ENCODE results near the gene GNG14. TPM values are rescaled to one million over a fixed set of nuclear protein-coding genes. Genes with fewer than 3 reads are reported as not detected.

The GNG14 gene
- total and polyA plus RNA-seq, 2 of the 4 experiments (the other 2 are of a cell fraction), result not detected

DNA sequence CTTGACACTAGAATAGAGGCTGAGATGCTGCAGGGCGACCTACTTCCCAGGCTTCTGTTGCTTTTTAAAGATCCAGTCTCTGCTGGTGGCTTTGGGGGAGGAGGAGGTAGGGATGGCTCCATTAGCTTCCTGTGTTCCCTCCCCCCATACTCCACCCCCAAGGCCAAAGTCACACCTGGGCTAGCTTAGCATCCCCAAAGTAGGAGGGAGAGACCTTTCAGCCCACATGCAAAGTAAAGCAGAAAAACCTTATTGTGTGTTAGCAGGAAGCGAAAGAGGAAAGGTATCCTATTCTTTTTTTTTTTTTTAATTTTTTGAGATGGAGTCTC lies 39.2 kb downstream of the GNG14 start:
- no TSS peak for BruUV-seq (replicated peaks)
- ChIA-PET POLR2A (ENCODE audit: unreplicated experiment) (no interaction called here), CTCF (no interaction called here)
- Histone ChIP-seq H2AK9ac (replicated peaks; ENCODE audit: low read depth, low read length, poor library complexity) (no peak overlapping the region), H3K36me3 (ENCODE audit: control insufficient read depth, insufficient read depth, low read length) (peaks cover 33% of the 10 kb centered on the region), H3K9me3 (ENCODE audit: control insufficient read depth, insufficient read depth, low read length) (no peaks in the 10 kb centered on the region), H2AK5ac (ENCODE audit: low read depth, low read length) (no peak overlapping the region), H3K27me3 (ENCODE audit: control insufficient read depth, insufficient read depth, low read length) (no peaks in the 10 kb centered on the region), H2AFZ (replicated peaks; ENCODE audit: low read length, poor library complexity) (no peak overlapping the region), H2BK5ac (ENCODE audit: low read depth, low read length, poor library complexity, severe bottlenecking) (no peak overlapping the region), H3K27ac (ENCODE audit: insufficient read depth, low read length) (no peak overlapping the region), H3K14ac (replicated peaks; ENCODE audit: low read depth, low read length) (no peak overlapping the region), H4K20me1 (ENCODE audit: insufficient read depth, low read length) (peaks cover 20% of the 10 kb centered on the region), H3K18ac (ENCODE audit: low read depth, low read length) (no peak overlapping the region), H3K4me1 (ENCODE audit: control insufficient read depth, insufficient read depth, low read length) (0 out of 2 replicates have a peak, but pooled peaks cover 2% of the 10 kb centered on the region), H3K4ac (ENCODE audit: low read depth, low read length) (no peak overlapping the region), H3K56ac (ENCODE audit: extremely low read depth, insufficient read depth, low read length) (no peak overlapping the region), H4K8ac (ENCODE audit: low read depth in 2 of 2, low read length in 2 of 2) (no peak overlapping the region), H2BK120ac (ENCODE audit: low read depth, low read length) (no peak overlapping the region), H3K9ac (ENCODE audit: low read depth, low read length) (no peak overlapping the region), H3K4me2 (ENCODE audit: low read depth, low read length) (no peak overlapping the region), H3K4me3 (ENCODE audit: insufficient read depth, low read depth, low read length) (no peak overlapping the region), H4K5ac (ENCODE audit: low read depth, low read length) (no peak overlapping the region), H4K91ac (ENCODE audit: insufficient read depth, low read depth, low read length) (no peak overlapping the region), H2BK20ac (ENCODE audit: low read depth, low read length) (no peak overlapping the region), H2BK15ac (ENCODE audit: low read depth, low read length) (no peak overlapping the region), H3K79me1 (ENCODE audit: low read depth in 1 of 2, low read length in 2 of 2) (peaks cover 12 to 45% of the 10 kb centered on the region in 2 experiments; a peak in 3 of 4 replicates), H3K9me1 (ENCODE audit: insufficient read depth, low read length) (0 out of 2 replicates have a peak, but pooled peaks cover under 1% of the 10 kb centered on the region), H3K23ac (ENCODE audit: low read depth, low read length) (no peak overlapping the region)
- TF ChIP-seq, protein P1, sequence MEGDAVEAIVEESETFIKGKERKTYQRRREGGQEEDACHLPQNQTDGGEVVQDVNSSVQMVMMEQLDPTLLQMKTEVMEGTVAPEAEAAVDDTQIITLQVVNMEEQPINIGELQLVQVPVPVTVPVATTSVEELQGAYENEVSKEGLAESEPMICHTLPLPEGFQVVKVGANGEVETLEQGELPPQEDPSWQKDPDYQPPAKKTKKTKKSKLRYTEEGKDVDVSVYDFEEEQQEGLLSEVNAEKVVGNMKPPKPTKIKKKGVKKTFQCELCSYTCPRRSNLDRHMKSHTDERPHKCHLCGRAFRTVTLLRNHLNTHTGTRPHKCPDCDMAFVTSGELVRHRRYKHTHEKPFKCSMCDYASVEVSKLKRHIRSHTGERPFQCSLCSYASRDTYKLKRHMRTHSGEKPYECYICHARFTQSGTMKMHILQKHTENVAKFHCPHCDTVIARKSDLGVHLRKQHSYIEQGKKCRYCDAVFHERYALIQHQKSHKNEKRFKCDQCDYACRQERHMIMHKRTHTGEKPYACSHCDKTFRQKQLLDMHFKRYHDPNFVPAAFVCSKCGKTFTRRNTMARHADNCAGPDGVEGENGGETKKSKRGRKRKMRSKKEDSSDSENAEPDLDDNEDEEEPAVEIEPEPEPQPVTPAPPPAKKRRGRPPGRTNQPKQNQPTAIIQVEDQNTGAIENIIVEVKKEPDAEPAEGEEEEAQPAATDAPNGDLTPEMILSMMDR (conservative IDR thresholded peaks at IDR 0.05; ENCODE audit: low read depth, low read length), result no peak
- no peak for TF ChIP-seq RCOR1 (IDR thresholded peaks at IDR 0.05; ENCODE audit: insufficient replicate concordance, low read length)
- TF ChIP-seq, protein P2, sequence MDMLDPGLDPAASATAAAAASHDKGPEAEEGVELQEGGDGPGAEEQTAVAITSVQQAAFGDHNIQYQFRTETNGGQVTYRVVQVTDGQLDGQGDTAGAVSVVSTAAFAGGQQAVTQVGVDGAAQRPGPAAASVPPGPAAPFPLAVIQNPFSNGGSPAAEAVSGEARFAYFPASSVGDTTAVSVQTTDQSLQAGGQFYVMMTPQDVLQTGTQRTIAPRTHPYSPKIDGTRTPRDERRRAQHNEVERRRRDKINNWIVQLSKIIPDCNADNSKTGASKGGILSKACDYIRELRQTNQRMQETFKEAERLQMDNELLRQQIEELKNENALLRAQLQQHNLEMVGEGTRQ (IDR thresholded peaks at IDR 0.05; ENCODE audit: low read depth, low read length), result no peak
- no peak for TF ChIP-seq BHLHE40 (IDR thresholded peaks at IDR 0.05; ENCODE audit: low read depth, low read length)
- no peak for TF ChIP-seq MAFK (IDR thresholded peaks at IDR 0.05; ENCODE audit: low read depth, low read length)
- TF ChIP-seq MXI1 (IDR thresholded peaks at IDR 0.05; ENCODE audit: borderline replicate concordance, low read depth, low read length), result no peak
- TF ChIP-seq RFX5 (IDR thresholded peaks at IDR 0.05; ENCODE audit: low read depth, low read length), result no peak
- no peak for TF ChIP-seq RAD21 (IDR thresholded peaks at IDR 0.05; ENCODE audit: low read length)
- TF ChIP-seq POLR2A (IDR thresholded peaks at IDR 0.05; ENCODE audit: low read depth, low read length), result no peak
- no peak for TF ChIP-seq CHD1 (IDR thresholded peaks at IDR 0.05; ENCODE audit: low read depth, low read length)
- dilution Hi-C loops (cut with HindIII; ENCODE audit: low sequenced_read_pairs, unreplicated experiment), result no loop called here
- DNase-seq (no peak), ATAC-seq (ENCODE audit: low read depth) (no peak)
- intact Hi-C loops (cut with micrococcal nuclease), result no loop called here
- WGBS, 2 experiments (ENCODE audit: extremely low coverage in 2 of 2, insufficient read length in 1 of 2), result no CpG with 5 or more reads among the region's 2 CpGs
- in situ Hi-C loops (cut with MboI; ENCODE audit: low sequenced_read_pairs), result no loop called here

Data from IMR-90 (cell line).